Astrocyte of the spinal cord (primary cell): ENCODE data around the gene HOXA7.
A peak's percentile ranks its signal among the peaks of the same experiment; 100 is the strongest.

ENCODE experiments used
- DNase-seq: peaks from one replicate; pipeline ENCODE4 v3.0.0; 2011; ENCODE audit warnings: low read depth, low spot score
- H3K4me3 ChIP-seq: 2 replicates; pipeline ENCODE4 v1.5.1; 2011; ENCODE audit warnings: low read depth, mild to moderate bottlenecking, low read length, moderate library complexity
- in situ Hi-C: cut with HindIII; loops from 2 replicates; pipeline ENCODE4 v1.10.0; 2017; ENCODE audit warnings: low sequenced_read_pairs
- TF ChIP-seq, protein P1 (sequence below): IDR thresholded peaks from 2 replicates; pipeline ENCODE4 v1.5.1; 2012; ENCODE audit warnings: low read depth, mild to moderate bottlenecking, low read length, inconsistent platforms

Gene HOXA7

DNA sequence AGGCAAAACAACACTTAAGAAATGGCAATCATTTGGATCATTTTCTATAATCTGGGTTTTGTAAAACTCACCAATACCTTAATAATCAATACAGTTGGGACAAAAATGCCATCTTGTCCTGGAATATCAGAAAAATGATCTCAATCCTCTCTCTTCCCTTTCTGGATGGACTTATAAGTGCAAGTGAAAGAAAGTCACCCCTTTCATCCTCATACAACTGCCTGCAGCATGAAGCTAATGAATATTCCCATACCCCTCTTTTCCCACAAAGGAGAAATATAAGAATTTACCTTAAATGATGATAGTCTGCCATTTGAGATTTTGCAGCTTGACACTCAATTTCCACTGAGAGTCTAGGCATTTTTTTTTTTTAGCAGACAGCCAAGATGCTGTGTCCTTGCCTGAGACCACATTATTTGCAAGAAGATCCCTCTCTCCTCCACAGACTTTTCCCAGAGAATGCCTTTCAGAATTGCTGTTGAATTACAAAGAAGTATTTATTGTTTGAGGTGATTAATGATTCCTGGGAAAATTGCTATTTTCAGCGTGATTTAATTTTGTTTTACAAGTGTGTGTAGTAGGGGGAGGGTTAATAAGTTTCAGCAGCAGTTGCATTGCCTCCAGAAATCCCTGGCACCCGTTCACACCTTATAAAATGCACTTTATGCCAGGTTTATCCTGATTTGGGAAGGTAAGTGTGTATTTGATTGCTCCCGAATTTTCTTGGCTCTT lies 29.7 kb downstream of the HOXA7 start:
- in situ Hi-C loops = loop anchor here (10.0 kb wide), 1 partner anchor 272 kb away; no protein-coding TSS in a partner anchor
- TF ChIP-seq, protein P1, sequence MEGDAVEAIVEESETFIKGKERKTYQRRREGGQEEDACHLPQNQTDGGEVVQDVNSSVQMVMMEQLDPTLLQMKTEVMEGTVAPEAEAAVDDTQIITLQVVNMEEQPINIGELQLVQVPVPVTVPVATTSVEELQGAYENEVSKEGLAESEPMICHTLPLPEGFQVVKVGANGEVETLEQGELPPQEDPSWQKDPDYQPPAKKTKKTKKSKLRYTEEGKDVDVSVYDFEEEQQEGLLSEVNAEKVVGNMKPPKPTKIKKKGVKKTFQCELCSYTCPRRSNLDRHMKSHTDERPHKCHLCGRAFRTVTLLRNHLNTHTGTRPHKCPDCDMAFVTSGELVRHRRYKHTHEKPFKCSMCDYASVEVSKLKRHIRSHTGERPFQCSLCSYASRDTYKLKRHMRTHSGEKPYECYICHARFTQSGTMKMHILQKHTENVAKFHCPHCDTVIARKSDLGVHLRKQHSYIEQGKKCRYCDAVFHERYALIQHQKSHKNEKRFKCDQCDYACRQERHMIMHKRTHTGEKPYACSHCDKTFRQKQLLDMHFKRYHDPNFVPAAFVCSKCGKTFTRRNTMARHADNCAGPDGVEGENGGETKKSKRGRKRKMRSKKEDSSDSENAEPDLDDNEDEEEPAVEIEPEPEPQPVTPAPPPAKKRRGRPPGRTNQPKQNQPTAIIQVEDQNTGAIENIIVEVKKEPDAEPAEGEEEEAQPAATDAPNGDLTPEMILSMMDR = no peak

DNA sequence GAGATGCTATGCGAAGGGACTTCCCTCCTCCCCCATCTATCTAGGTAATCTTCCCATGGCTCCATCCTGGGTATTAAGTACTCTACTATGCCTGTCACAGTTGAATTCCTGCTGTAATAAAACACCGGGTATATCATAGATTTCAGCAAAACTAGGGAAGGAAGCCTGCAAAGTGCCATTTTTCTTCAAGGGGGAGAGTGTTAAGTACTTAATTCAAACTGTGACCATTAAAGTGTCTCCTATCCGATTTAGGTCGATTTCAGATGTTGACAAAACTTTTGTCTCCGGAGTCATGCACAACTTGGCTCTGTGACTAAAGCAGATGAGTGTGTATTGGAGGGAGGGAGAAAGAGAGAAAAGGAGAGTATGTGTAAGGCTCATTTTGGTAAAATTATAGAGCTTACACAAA lies 30.5 kb downstream of the HOXA7 start:
- no peak overlapping the region for H3K4me3 ChIP-seq
- in situ Hi-C loops = loop anchor here (10.0 kb wide), 1 partner anchor 271 kb away; no protein-coding TSS in a partner anchor
- no peak for DNase-seq
- TF ChIP-seq, protein P1 = no peak

More for the DNA sequence above, 29.7 kb downstream of the HOXA7 start:
- DNase-seq = no peak
- H3K4me3 ChIP-seq = no peak overlapping the region

DNA sequence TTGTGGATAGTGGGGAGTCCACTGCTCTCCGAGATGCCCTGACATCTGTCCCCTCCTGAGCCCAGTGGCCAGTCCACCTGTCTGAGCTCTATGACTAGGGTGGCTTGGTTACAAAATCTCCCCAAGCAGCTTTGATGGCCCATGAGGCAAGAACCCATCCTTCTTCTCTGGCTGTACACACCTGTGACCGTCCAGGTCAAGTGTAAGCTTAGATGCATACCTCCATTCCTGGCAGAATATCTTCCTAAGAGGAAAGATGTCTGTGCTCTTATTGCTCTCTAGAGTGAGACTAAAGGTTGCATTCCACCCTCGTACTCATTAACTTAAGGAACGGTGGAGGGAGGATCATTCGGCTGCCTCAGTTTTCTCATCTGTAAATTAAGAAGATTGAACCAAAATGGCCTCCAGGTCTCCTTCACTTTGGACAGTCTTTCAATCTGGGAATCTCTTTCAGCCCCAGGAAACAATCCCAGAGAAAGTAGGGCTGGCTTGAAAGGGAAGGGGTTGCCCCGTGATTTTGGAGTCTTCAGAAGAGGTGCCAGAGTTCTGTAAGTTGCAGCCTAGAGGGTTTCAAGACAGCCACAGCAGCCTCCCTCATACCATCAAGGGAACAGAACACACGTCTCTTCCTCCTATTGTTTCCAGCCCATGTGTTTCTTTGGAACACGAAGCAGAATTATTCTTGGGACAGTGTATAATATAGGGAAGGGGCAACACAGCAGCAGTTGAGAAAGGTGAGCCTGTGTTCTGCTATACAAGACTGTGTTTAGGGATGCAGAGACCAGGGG lies 31.4 kb downstream of the HOXA7 start:
- H3K4me3 ChIP-seq = no peak overlapping the region
- in situ Hi-C loops = loop anchor here (10.0 kb wide), 1 partner anchor 270 kb away; no protein-coding TSS in a partner anchor
- TF ChIP-seq, protein P1 = no peak
- DNase-seq = no peak

DNA sequence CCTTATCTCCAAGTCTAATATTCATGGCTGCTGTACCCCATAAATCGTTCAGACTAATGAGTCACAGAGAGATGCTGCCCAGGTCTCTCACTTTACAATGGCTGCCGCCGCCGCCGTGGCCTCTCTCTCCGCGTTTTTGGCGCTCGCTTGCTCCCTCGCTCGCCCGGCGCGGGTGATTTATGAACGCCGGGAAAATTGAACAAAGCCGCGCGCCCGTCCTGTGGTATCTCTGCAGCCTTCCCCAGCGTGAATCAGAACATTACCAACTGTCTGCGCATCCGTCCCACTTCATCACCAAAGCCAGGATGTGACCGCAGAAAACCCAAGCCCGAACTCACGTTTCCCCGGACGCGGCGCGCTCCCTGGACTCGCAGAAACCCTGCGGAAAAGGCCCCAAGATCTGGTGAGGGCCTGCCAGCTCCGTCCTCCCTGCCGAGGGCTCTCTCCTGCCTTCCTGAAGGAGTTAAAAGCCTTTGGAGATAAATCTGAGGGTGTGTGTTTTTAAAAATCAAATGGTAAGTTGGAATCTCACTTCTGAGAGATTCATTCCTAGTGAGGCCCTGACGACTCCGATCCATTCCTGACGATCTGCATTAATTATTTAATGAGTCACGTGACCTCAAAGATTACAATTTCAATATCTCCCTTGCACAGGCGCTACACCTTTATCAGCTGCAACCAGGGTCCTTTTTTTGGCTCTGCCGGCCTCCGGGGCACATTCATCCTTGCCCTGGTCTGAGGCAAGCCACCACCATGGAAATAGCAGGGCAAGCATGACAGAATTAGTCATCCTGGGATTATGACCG lies 32.2 kb downstream of the HOXA7 start:
- TF ChIP-seq, protein P1 = no peak
- in situ Hi-C loops = loop anchor here (10.0 kb wide), 1 partner anchor 269 kb away; no protein-coding TSS in a partner anchor
- peak overlapping the region; percentile 64 for H3K4me3 ChIP-seq
- peak; percentile 99 for DNase-seq

DNA sequence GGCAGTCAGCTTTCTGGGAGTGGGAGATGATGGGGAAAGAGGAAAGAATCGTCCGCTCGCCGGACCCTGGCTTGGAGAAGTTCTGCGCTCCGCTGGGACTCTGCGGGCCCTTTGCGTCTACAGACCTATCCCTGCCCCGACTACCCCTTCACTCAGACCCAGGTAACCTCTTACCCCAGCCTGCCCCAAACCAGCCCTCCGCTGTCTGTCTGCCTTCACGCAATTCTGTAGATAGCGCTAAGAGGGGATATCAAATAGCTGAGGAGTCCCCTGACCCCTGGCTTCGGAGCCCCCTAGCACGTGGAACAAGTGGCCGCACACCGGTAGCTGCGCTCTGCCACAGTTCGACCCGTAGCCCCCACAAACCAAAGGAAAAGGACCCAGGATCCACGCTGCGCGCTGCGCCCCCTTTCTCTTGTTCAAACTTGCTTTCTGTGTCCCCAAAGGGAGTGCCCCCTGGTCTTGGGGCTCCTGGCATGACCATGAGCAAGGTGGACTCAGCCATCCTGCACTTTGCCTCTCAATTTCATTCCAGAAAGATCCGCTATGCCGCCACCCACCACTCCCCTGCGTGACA lies 32.9 kb downstream of the HOXA7 start:
- H3K4me3 ChIP-seq = peak overlapping the region; percentile 64
- in situ Hi-C loops = loop anchor here (10.0 kb wide), 1 partner anchor 269 kb away; no protein-coding TSS in a partner anchor
- no peak for DNase-seq
- TF ChIP-seq, protein P1 = no peak
